ENCODE data around the gene MS4A8.

MS4A8 gene

DNA sequence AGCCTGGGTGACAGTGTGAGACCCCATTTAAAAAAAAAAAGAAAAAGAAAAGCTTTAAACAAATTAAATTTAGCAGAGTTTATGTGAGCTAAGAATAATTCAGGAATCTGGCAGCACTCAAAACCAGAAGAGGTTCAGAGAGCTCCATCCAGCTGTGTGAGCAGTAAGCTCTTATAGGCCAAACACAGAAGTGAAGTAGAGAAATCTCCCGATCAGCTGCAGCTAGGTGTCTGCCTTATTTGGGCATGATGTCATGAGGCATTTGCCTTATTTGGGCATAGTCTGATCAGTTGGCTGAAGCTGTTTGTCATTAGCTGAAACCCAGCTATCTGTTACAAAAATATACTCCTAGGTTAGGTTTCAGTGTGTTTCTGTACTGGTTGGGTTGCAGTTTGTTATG, 65.5 kb downstream of the MS4A8 start:
- no peak for DNase-seq (ENCODE audit: low spot score)

DNA sequence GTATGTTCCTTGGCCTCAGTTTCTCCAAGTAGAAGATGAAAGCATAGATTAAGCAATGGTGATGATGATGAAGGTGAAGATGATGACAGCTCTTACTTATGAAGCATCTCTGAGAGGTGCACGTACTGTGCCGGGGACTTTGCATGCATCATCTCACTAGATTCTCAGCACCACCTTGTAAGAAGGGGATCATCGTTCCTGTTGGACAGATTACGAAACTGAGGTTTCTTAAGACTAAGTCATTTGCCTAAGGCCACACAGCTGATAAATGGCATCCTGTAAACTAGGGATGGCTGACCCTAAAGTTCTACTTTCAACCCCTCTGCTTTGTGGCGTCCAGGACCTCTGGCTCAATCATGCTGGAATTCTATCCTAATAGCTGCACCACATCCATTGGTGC, 65.9 kb downstream of the MS4A8 start:
- DNase-seq (ENCODE audit: low spot score): no peak

Measured in hematopoietic multipotent progenitor cell treated with erythropoietin and hydrocortisone succinate and interleukin-3 and kit ligand, for 17 days (in vitro differentiated cells).